KBM-7 (cell line): ENCODE results near the gene TSR3.

Experiments used
- DNase-seq: peaks from one replicate; pipeline ENCODE4 v3.0.0-alpha.2; 2015
- in situ Hi-C: fragments of 300-500 bp; cut with MboI; formaldehyde crosslinking; loops from 2 replicates; pipeline ENCODE4 v1.14.3; 2020; ENCODE audit warnings: low sequenced_read_pairs, low pct_unique_long_range_greater_than_20kb, mixed read lengths

TSR3 gene

DNA sequence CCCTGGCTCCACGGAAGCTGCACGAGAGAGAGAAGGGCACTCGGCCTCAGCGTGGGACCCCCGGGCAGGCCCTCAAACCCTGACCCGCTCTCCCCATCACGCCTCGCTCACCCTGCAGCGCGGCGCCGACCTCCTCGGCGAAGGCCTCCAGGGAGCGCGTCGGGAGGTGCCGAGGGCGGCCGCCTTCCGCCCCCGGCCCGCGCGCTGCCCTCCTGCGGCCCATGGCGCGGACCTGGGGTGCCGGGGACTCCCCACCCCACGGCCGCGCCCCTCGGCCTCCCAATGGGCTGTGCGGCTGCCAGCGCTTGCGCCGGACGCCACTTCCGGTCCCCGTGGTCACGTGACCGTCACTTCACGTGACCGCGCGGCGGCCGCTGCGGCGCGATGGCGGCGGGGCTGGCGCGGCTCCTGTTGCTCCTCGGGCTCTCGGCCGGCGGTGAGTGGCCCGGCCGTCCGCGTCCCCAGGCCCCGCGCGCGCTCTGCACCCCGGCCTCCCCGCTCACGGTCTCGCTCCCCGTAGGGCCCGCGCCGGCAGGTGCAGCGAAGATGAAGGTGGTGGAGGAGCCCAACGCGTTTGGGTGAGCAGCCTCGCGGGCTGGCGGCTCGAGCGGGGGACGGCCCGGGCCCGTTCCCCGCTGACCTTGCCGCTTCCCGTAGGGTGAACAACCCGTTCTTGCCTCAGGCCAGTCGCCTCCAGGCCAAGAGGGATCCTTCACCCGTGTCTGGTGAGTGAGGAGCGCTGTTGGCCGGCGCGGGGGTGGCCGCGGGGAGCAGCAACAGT, at the start of gene TSR3, which contains the start of gene GNPTG:
Gene TSR3, minus strand, starts transcription at position 297 of the 781 bp plus-strand sequence. Its CDS starts 74 bp downstream, at position 223.
Gene GNPTG, plus strand, starts transcription at position 350 of the 781 bp plus-strand sequence. Its CDS starts 35 bp downstream, at position 385.
- in situ Hi-C loops = no loop called here
- peak; percentile 78 for DNase-seq

DNA sequence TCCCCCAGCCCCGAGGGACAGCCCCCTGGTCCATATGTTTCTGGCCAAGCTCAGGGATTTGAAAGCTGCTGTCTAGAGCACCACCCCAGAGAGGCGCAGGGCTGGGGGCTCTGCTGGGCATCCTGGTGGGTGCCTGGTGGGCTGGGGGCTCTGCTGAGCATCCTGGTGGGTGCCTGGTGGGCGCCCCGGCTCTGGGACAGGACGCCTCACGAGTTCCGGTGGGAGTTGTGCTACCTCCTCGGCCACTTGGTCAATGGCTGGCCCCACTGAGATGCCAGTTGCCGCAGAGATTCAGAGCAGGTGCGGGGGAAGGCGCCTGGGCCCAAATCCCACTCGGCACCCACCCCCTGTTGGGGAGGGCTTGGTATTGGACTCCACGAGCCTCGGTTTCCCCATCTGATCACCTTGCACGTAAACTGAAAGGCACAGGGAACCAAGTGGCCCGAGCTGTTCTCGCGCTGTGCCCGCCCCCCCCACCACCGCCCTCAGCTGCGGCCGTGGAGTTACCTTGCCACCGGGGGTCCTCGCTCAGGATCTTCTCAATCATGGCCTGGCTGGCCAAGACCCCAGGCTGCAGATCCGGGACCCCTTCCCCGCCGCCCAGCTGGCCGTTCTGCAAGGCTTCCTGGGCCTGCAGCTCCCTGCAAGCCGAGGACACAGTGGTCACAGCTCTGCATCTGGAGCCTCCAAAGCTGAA, 49.5 kb upstream of the TSR3 start:
- no peak for DNase-seq
- in situ Hi-C loops = no loop called here

DNA sequence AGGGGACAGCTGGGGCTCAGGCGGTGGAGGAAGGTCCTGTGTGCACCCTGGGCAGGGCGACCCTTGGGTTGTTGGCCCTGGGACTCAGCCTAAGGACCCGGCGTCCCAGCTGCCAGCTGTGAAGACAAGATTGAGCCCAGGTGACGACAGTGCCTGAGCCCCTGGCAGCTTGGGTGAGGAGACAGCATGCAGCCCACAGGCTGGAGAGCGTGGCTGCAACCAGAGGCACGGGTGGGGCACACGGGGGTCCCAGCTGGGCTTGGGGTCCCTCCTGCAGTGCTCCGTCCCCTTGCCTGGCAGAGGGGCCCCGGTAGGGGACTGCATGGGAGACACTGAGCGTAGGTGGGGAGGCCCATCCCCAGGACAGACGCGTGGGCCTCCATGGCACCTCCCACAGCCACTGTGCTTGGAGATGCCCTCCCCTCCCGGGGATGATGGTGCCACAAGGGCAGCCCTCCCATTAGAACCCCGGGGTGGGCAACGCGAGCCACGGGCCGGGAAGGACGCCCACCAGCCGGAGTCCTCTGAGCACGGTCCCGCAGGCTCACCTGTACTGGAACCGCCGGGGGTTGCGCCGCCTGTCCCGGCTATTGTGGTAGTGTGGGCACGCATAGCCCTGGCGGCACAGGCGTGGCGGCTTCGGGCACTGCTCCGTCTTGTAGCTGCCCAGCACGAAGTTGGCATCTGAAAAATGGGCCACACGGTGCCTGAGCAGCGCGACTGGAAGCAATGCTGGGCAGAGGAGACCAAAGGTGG, 47.3 kb upstream of the TSR3 start:
- in situ Hi-C loops = no loop called here
- DNase-seq = no peak

DNA sequence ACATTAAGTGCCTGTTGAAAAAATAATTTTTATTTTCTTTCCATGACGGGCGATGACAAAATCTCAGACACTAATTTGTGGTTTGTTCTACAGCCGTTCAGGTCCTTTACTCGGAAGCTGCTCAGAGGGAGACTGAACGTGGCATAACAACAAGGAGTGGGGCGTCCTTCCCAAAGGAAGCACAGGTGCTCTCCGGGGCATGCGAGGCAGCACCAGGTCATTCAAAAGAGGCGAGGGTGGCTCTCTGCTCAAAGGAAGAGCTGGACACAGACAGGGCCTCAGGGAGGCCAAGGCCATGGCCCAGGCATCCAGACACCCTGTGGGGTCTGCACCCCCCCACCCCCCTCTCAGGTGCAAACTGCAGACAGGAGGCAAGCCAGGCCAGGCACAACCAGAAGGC, 46.7 kb upstream of the TSR3 start:
- in situ Hi-C loops = no loop called here
- no peak for DNase-seq

DNA sequence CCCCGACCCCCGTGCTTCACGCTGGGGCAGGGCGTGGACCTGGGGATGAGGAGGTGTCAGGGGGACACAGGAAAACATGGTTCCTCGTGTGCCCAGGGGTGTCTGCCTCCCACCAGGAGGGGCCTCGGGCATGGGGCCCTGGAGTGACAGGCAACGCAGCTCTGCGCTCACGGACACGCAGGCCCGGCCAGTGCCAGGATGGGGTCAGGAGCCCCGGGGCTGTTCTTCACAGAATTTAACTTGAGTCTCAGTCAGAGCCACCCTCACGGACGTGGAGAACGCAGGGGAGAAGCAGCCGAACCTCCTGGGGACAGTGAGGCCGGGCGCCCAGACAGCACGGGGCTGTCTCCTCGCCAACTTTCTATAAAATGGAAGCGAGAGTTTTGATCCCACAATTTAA, 46.1 kb upstream of the TSR3 start:
- DNase-seq = no peak
- in situ Hi-C loops = no loop called here

DNA sequence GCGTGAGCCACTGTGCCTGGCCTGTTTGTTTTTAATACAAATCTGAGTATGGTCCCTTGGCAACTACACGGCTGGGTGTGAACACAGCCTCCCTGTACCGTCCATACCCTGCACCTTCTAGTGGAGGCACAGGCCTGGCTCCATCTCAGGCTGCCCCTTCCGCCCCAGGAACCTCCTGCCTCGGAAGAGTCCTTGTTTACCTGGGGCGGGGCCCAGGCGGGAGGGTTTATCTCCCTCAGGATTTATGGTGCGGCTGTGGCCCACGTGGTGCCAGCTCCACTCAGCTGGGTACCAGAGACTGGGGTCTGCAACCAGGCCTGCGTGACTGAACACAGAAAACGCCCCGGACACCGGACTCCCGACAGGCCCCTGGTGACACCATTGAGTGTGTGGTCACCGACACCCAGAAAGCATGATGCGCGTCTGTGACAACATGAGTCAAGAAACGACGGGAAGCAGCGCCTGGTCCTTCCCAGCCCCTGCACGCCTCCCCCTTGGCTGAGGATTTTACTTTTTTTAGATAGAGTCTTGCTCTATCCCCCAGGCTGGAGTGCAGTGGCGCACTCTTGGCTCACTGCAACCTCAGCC, 43.9 kb upstream of the TSR3 start:
- in situ Hi-C loops = no loop called here
- DNase-seq = no peak

DNA sequence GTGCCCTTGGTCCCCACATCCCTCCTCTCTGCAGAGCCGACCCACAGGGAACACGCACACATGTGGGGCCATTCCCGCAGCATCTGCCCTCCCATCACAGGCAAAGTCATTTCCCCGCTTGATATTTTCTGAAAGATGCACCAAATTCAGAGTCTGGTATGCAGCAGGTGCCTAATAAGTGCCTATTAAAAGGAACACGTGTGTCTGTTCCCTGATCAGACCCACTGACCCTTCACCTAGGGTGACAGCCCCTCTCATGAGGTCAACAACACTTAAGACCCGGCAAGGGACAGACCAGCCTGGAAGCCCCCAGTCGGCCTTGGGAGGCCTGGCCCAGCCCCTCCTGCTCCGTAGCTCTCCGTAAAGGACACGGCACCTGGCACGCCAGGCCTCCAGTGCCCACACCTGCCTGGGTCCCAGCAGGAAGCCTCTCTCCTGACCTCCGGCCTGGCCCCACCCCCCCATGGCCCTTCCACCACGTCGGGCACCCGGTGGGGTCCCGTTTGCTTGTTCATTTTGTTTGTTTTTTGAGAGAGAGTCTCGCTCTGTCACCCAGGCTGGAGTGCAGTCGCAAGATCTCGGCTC, 42.8 kb upstream of the TSR3 start:
- no peak for DNase-seq
- in situ Hi-C loops = no loop called here

DNA sequence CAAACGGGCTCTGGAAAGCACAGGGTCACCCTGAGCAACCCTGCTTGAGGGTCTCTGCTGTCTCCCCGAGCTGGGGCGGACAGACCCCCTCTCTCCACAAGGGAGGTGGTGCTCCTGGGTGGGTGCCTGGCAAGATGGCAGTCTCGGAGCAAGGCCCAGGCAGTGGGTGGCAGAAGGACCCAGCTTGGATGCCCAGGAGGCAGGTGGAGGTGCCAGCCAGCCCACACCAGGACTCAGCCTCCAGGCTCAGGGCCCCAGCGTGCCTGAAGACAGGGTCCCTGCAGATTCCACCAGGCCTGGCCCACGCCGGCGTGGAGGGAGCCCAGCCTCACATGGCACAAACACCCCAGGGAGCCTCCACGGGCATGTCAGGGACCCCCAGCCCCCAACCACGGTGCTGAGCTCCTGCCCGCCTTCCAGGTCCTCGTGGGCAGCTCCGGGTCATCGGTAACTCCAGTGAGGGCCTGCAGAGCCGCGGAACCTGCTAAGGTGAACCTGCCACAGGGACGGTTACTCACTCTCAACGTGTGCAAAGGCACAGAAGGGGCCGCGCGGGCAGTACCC, 42.0 kb upstream of the TSR3 start:
- DNase-seq = no peak
- in situ Hi-C loops = no loop called here

DNA sequence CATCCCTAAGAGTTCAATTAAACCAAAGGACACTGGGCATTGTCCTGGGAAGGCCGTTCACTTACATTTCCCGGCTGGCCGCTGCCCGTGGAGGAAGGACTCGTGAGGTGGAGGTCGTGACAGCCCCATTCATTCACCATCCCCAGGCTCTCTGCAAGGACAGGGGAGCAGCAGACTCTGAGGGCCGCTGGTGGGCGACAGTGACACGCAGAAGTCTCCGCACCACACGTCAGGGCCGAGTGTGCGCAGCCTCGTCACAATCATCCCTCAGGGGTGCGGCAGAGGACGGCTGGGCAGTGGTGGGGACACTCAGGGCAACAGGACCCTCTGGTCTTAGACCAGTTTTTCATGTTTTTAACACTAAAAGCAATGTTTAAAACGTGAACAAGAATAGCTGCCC, 41.1 kb upstream of the TSR3 start:
- DNase-seq = no peak
- in situ Hi-C loops = no loop called here

DNA sequence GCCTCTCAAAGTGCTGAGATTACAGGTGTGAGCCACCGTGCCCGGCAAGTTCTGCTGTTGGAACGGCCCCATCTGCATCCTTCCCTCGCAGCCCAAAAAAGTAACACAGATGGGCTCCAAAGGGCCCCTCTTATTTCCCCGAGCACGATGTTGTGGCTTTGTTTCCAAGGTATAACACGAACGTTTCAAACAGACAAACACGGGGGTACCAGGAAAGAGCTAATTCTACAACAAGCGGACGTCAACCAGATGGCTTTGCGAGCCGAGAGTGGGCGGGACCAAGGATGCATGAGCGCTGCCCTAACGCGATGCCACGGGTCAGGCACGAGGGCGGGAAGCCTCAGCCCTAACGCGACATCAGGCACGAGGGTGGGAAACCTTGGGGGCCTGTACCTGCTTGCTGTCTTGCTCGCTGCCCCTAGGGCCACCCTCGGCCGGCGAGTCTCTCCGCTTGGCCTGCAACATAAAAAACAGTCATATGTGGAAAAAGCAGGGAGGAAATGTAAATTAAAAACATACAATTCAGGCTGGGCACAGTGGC, 38.6 kb upstream of the TSR3 start:
- in situ Hi-C loops = no loop called here

DNA sequence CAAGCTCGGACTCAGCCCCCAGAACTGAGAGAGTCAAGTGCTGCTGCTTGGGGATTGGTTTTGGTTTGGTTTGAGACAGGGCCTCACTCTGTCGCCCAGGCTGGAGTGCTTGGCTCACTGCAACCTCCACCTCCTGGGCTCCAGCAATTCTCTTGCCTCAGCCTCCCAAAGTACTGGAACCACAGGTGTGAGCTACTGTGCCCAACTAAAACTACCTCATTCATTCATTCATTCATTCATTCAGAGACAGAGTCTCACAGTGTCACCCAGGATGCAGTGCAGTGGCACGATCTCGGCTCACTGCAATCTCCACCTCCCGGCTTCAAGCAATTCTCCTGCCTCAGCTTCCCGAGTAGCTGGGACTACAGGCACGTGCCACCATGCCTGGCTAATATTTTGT, 38.1 kb upstream of the TSR3 start:
- no peak for DNase-seq
- in situ Hi-C loops = no loop called here

More for the DNA sequence above, 38.6 kb upstream of the TSR3 start:
- no peak for DNase-seq

DNA sequence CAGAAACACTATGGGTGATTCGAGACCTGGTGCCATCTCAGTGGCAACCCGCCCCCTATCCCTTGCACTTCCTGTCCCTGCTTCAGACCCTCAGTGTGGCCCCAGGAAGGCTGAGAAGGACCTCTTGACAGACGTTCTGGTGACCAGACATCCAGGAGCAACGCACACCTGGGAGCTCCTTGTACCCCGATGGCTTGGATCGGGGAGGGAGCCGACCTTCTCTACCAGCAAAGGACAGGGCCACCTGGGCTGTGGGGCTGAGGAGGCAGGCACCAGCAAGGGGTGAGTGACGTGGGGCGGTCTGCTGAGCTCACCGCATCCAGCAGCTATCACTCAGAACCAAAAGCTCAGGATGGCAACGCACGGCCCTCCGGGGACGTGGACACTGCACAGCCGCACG, 35.7 kb upstream of the TSR3 start:
- no peak for DNase-seq
- in situ Hi-C loops = no loop called here

DNA sequence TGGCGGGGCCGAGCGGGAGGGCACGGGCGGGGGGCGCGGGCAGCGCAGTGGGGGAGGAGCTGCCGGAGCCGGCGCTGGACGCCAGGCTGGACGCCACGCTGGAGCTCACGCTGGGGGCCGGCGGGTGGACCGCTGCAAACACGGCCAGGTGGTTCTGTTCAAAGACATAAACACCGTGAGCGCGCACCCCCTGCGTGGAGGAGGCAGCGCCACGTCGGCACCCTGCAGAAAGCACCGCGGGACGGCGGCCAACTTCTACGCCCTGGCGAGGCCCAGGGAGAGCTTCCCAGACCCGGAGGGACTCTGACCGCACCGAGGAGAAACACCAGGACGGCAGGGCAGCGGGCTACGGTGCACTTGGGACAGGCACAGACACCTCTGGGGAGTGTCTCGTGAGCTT, 33.6 kb upstream of the TSR3 start:
- in situ Hi-C loops = no loop called here
- no peak for DNase-seq

DNA sequence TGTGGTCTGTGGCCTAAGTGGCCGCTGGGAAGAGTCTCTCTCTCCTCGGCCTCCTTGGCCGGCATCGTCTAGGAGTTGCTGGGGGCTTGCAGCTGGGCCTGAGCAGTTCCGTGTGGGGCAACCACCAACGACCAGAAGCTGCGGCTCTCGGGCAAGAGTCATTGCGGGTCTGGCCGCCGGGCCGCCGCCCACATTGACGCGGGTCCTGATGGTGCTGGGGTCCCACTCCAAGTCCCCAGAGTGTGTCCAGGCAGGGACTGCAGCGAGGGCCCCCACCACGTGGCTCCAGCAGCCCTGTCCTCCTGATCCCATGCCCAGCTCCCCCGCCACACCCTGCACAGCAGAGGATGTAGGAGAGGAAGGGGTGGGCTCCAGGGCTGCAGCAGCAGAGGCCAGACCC, 31.9 kb upstream of the TSR3 start:
- in situ Hi-C loops = no loop called here
- DNase-seq = no peak

DNA sequence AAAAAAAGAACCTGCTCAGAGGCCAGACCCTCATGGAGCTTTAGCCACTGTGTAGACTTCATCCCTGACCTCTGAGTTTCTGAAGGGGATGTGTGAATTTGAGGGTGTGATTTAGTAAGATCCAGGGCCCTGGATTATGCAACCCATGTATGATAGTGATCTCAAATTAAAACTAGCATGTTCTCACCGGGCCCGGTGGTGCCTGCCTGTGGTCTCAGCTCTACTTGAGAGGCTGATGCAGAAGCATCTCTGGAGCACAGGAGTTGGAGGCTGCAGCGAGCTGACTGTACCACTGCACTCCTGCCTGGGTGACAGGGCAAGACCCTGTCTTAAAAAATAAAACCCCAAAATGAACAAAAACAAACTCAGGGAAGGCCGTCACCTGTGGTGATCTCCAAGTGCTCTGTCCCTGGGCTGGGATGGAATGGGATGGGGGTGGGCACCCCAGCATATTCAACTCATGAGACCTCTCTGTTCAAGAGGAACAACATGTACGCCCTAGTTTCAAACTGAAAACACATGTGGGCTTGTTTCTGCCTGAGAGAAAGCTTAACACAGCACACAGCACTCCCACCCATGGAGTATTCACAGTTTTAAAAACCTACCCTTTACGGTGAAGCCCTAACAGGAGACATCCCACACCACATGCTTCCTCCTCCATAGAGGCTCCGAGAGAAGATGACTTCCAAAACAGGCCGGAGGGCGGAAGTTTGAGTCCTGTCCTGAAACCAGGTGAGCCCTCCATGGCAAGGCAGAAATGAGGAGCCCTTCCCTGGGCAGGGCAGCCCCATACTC, 30.1 kb upstream of the TSR3 start:
- DNase-seq = no peak
- in situ Hi-C loops = no loop called here

DNA sequence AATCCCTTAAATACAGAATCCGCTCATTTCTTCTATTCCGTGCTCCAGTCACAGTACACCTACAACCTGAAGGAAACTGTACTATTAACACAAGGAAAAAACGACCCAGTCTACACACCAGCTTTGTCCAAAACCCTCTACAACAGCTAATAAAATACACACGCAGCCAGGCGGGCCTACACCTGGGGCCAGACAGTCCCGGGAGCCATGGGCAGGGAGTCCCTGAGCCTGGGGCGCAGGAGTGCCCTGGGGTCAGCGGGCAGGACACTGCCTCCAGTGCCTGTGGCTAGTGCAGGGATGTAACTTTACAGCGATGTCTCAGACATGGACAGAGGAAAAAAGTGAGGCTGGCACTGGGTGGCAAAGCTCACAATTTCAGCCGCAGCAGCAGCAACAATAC, 28.5 kb upstream of the TSR3 start:
- DNase-seq = no peak
- in situ Hi-C loops = no loop called here

DNA sequence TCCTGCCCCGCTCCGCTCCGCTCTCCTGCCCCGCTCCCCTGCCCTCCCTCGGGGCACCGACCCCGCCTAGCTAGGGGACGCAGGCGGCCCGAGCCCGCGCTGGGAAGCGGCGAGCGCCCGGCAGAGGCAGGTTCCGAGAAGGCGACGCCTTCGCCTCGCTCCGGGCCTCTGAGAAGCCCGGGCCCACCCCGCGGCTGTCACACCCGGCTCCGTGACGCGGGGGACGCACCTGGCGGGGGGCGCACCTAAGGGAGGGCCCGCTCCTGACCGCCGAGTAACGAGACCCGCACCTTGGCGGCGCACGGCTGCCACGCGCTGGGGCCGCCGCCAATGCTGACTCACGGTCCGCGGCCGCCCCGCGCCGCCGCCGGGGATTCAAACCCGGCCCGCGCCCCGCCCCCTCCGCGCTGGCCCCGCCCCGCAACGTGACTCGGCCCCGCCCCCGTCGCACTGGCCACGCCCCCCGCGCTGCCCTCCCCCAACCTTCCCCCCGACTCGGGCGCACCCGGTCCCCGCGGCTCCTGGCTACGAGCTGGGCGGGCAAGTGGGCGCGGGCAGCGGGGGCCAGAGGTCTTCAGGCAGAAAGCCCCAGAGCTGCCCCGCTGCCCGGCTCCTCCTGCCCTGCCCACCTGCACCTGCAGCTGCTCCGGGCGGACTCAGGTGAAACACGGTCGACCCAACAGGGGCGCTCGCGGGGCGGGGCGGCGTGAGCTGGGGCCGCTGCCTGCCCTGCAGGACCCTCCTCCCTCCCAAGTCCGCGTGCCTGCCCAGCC, 27.8 kb upstream of the TSR3 start:
- peak; percentile 47 for DNase-seq
- in situ Hi-C loops = no loop called here
